PFSK-1 (cell line): ENCODE results near the gene HNF1B.

Source experiments
- FOXP2 ChIP-seq: optimal IDR thresholded peaks from 2 replicates; pipeline ENCODE3; 2011; ENCODE audit warnings: borderline replicate concordance, control low read depth, inconsistent platforms; ENCODE audit not compliant: insufficient read depth; ENCODE audit errors: extremely low read length, extremely low read depth
- POLR2AphosphoS5 ChIP-seq: IDR thresholded peaks from 2 replicates; pipeline ENCODE4 v1.6.1; 2012; ENCODE audit warnings: low read depth, mild to moderate bottlenecking, control low read depth, low read length, moderate library complexity
- REST ChIP-seq, 2 experiments: IDR thresholded peaks; 2 replicates each; pipeline versions ENCODE4 v1.6.1 to v1.8.0; 2011 to 2012; ENCODE audit warnings: low read depth in 2 of 2, low read length in 2 of 2, control low read depth in 1 of 2, inconsistent platforms in 1 of 2, mild to moderate bottlenecking in 1 of 2, moderate library complexity in 1 of 2; ENCODE audit not compliant: insufficient read depth in 1 of 2
- TAF1 ChIP-seq: IDR thresholded peaks from 2 replicates; pipeline ENCODE4 v1.6.1; 2012; ENCODE audit warnings: low read length, control low read depth, borderline replicate concordance; ENCODE audit not compliant: insufficient read depth

GRCh38 chr17:37671028-37671823 lies 73.6 kb downstream of the HNF1B start:
- TF ChIP-seq REST (IDR thresholded peaks at IDR 0.05; ENCODE audit: insufficient read depth in 1 of 2, low read depth in 2 of 2, low read length in 2 of 2) (no peak), TAF1 (no peak), POLR2AphosphoS5 (no peak), FOXP2 (no peak)
